Measurements from ENCODE around the gene DAGLB.

DNA sequence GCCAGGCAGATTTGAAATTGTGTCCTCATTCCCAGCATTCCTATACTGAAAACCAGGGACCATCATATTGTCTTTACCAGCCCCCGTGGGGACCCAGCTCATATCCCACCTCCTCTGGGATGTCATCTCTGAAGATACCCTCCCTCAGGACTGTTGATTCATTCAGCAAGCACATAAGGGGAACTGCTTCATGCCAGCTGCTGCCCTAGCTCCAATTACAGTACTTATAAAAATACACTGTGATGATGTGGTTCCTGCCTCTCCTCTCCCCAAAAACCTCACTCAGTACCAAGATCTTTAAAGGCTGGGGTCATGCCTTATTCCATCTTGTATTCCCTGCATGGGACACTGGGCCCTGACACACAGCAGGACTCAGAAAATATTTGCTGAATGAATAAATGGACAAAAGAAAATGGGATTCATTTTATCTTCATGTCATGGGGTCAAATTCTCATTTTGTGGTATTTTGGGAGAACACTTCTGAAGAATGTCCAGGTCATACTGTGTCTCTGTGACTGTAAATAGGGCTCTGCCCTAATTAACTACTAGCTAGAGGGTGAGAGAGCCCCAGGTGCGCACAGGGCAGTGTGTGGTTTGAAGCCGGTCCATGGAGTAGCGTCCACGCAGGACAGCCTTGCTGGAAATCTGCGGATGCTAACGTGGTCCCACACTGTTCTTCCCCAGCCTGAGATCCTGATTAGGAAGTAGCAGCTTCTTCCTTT lies 29.0 kb upstream of the DAGLB start:
- TF ChIP-seq, protein P1, sequence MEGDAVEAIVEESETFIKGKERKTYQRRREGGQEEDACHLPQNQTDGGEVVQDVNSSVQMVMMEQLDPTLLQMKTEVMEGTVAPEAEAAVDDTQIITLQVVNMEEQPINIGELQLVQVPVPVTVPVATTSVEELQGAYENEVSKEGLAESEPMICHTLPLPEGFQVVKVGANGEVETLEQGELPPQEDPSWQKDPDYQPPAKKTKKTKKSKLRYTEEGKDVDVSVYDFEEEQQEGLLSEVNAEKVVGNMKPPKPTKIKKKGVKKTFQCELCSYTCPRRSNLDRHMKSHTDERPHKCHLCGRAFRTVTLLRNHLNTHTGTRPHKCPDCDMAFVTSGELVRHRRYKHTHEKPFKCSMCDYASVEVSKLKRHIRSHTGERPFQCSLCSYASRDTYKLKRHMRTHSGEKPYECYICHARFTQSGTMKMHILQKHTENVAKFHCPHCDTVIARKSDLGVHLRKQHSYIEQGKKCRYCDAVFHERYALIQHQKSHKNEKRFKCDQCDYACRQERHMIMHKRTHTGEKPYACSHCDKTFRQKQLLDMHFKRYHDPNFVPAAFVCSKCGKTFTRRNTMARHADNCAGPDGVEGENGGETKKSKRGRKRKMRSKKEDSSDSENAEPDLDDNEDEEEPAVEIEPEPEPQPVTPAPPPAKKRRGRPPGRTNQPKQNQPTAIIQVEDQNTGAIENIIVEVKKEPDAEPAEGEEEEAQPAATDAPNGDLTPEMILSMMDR (IDR thresholded peaks at IDR 0.05): no peak
- TF ChIP-seq POLR2AphosphoS5 (IDR thresholded peaks at IDR 0.05): no peak
- TF ChIP-seq POLR2A (IDR thresholded peaks at IDR 0.05): no peak

Measured in prostate gland (tissue), 2 donors.